Activated CD8-positive, alpha-beta T cell treated with anti-CD3 and anti-CD28 coated beads for 36 hours (primary cell): ENCODE results near the gene ARL4C. TPM values are rescaled to one million over a fixed set of nuclear protein-coding genes. Genes with fewer than 3 reads are reported as not detected.
A peak's percentile ranks its signal among the peaks of the same experiment; 100 is the strongest.

Source experiments
- ATAC-seq: fragments of 200-7000 bp; cut with Tn5 transposase; one replicate; pipeline ENCODE4 v1.10.0; 2021; ENCODE audit warnings: mild to moderate bottlenecking, moderate library complexity
- CTCF ChIA-PET: fragments of 350-600 bp; sonication (Branson Sonifier 250); formaldehyde crosslinking; loops from one replicate; lab custom pipeline; 2021; ENCODE audit warnings: antibody characterized with exemption; lab: Charles Lee
- POLR2A ChIA-PET: fragments of 350-600 bp; sonication (Branson Sonifier 250); formaldehyde crosslinking; loops from one replicate; lab custom pipeline; 2021; ENCODE audit warnings: antibody characterized with exemption; lab: Charles Lee
- DNase-seq: peaks from one replicate; pipeline ENCODE4 v3.0.0-alpha.2; 2020
- H3K27ac Mint-ChIP-seq: one replicate; pipeline ENCODE4 v1.8.0; 2021; ENCODE audit warnings: mild to moderate bottlenecking, mixed read lengths
- H3K27me3 Mint-ChIP-seq: one replicate; pipeline ENCODE4 v1.8.0; 2021; ENCODE audit warnings: mixed read lengths
- H3K36me3 Mint-ChIP-seq: one replicate; pipeline ENCODE4 v1.8.0; 2021; ENCODE audit warnings: low read depth, mixed read lengths
- H3K4me1 Mint-ChIP-seq: one replicate; pipeline ENCODE4 v1.8.0; 2021; ENCODE audit warnings: low read depth, mixed read lengths
- H3K4me3 Mint-ChIP-seq: one replicate; pipeline ENCODE4 v1.8.0; 2021; ENCODE audit warnings: mild to moderate bottlenecking, moderate library complexity, mixed read lengths
- H3K9me3 Mint-ChIP-seq: one replicate; pipeline ENCODE4 v1.8.0; 2021; ENCODE audit warnings: mixed read lengths
- CTCF ChIP-seq: fragments of 200-600 bp; IDR thresholded peaks from one replicate; pipeline ENCODE4 v1.8.0; 2022; ENCODE audit warnings: antibody characterized with exemption, mild to moderate bottlenecking
- intact Hi-C: fragments of 100-400 bp; cut with micrococcal nuclease; formaldehyde crosslinking; loops from one replicate; pipeline ENCODE4 v1.10.0; 2022
- total RNA-seq, 2 experiments: library from RNA; stranded (reverse); gene quantifications; one replicate each; pipeline ENCODE4 v1.2.3, GENCODE V29; 2021

The ARL4C gene
- total RNA-seq, 2 experiments from 2014 or later: 44.8 to 45.1 TPM

GRCh38 chr2:234495251-234496054 lies 1.4 kb downstream of the ARL4C start:
- Mint-ChIP-seq H3K4me3 (peak overlapping the region; percentile 90), H3K4me1 (peaks cover 48% of the 10 kb centered on the region), H3K9me3 (no peaks in the 10 kb centered on the region), H3K36me3 (peaks cover 38% of the 10 kb centered on the region), H3K27ac (peak overlapping the region; percentile 91), H3K27me3 (no peaks in the 10 kb centered on the region)
- DNase-seq (peak; percentile 50), ATAC-seq (no peak)
- no peak for TF ChIP-seq CTCF
- intact Hi-C loops: loop anchor here (10.0 kb wide), 1 partner anchor 71 kb away; no protein-coding TSS in a partner anchor
- POLR2A ChIA-PET: interaction anchor here (0.5 to 3.5 kb wide), 20 partner anchors 12 to 223 kb away, joined by 3 to 39 read pairs (median 4); no protein-coding TSS in a partner anchor
- CTCF ChIA-PET: interaction anchor here (0.6 to 4.5 kb wide), 10 partner anchors 31 to 360 kb away, joined by 3 to 23 read pairs (median 4); no protein-coding TSS in a partner anchor

- no peaks in the 10 kb centered on the region for H3K9me3 Mint-ChIP-seq
- TF ChIP-seq CTCF: no peak
- ChIA-PET POLR2A (interaction anchor here (0.5 to 3.5 kb wide), 11 partner anchors 11 to 203 kb away, joined by 3 to 39 read pairs (median 5); no protein-coding TSS in a partner anchor), CTCF (interaction anchor here (1.4 to 2.2 kb wide), 3 partner anchors 51 to 205 kb away, joined by 3 to 19 read pairs (median 4); no protein-coding TSS in a partner anchor)
- peak; percentile 45 for DNase-seq
- H3K27ac Mint-ChIP-seq: peak overlapping the region; percentile 91
- no peaks in the 10 kb centered on the region for H3K27me3 Mint-ChIP-seq
- H3K4me1 Mint-ChIP-seq: peaks cover 49% of the 10 kb centered on the region
- no peak for ATAC-seq
- peak overlapping the region; percentile 90 for H3K4me3 Mint-ChIP-seq
- peaks cover 38% of the 10 kb centered on the region for H3K36me3 Mint-ChIP-seq
- intact Hi-C loops: loop anchor here (5.0 to 10.0 kb wide), 2 partner anchors 42 to 70 kb away; no protein-coding TSS in a partner anchor
Measured at GRCh38 chr2:234494361-234495250, 2.3 kb downstream of the ARL4C start.

DNA sequence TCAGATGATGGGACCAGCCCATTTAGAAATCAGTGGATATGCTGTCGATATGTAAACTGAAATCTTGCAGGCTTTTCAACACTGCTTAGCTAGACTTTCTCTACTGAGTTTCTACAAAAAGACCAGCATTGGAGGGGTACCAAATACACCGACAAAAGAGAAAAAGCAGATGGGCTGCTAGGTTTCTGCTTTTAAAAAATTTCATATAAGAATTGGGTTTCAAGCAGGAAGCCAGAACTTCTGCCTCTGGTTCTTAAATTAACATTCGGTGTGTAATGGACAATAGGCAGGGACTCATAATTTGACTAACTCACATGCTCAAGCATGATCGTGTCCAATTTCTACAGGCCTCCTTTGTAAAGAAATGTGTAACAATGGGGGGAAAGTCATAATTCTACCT lies 3.1 kb downstream of the ARL4C start:
- POLR2A ChIA-PET: interaction anchor here (0.7 to 3.5 kb wide), 4 partner anchors 10 to 202 kb away, joined by 3 to 19 read pairs (median 6); no protein-coding TSS in a partner anchor

More for the DNA sequence above, 3.1 kb downstream of the ARL4C start:
- ATAC-seq (no peak), DNase-seq (no peak)
- Mint-ChIP-seq H3K36me3 (peaks cover 43% of the 10 kb centered on the region), H3K27me3 (no peaks in the 10 kb centered on the region), H3K27ac (peak overlapping the region; percentile 91), H3K9me3 (no peaks in the 10 kb centered on the region), H3K4me3 (peak overlapping the region; percentile 90), H3K4me1 (peaks cover 49% of the 10 kb centered on the region)
- CTCF ChIA-PET: interaction anchor here (0.7 kb wide), 1 partner anchor 36 kb away, joined by 3 read pairs; no protein-coding TSS in a partner anchor
- intact Hi-C loops: loop anchor here (5.0 to 10.0 kb wide), 2 partner anchors 41 to 69 kb away; no protein-coding TSS in a partner anchor
- TF ChIP-seq CTCF: no peak
